KG1 (cell line): ENCODE measurements around the gene HAND2.

ENCODE experiments used
- DNase-seq: peaks from one replicate; lab custom pipeline; 2025; lab: John Stamatoyannopoulos, UW

The HAND2 gene

GRCh38 chr4:173535957-173536356, 5.9 kb upstream of the HAND2 start:
- DNase-seq, result no peak

GRCh38 chr4:173535165-173535902, 5.3 kb upstream of the HAND2 start:
- DNase-seq, result no peak

- no peak for DNase-seq
Measured at GRCh38 chr4:173534434-173534833, 4.4 kb upstream of the HAND2 start.

- DNase-seq, result no peak
Measured at GRCh38 chr4:173532725-173533511, 2.9 kb upstream of the HAND2 start.

DNA sequence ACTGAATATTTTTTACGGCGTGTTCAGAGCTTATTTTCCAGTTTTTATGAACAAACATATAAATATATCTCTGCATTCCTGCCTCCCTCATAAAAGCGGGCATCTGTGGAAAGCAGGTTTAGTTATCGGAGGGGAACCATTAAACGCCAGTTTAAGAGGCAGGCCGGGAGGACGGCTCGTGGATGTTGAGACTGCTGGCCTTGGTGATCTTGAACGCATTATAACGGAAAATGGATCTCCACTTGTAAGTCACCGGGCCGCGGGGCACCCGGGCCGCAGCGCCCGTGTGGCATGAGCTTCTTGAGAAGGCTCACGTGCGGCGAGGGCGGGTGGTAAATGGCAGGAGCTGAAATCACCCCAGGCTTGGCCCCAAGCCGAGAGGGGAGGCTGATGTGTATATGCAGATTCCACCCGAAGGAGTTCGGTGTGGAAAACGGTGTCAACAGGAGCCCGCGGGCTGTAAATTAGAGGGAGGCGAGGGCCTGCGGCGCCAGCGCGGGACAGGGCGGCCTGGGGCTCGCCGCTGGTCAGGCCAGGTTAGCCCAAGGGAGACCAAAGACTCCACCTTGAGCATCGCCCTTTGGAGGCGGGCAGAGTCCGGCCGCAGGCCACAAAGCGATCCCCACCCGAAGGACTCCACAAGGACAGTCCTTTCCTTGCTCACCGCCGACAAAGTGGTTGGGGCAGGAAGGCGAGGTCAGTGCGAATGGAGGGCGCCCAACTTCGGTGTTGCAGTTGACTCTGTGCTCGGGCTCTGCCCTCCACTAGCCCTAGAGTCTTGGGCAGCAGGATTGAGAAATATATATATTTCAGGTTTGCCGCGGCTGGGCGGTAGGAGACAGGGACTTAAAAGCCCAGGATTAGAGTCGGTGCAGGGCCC, 1.3 kb upstream of the HAND2 start:
- no peak for DNase-seq

DNA sequence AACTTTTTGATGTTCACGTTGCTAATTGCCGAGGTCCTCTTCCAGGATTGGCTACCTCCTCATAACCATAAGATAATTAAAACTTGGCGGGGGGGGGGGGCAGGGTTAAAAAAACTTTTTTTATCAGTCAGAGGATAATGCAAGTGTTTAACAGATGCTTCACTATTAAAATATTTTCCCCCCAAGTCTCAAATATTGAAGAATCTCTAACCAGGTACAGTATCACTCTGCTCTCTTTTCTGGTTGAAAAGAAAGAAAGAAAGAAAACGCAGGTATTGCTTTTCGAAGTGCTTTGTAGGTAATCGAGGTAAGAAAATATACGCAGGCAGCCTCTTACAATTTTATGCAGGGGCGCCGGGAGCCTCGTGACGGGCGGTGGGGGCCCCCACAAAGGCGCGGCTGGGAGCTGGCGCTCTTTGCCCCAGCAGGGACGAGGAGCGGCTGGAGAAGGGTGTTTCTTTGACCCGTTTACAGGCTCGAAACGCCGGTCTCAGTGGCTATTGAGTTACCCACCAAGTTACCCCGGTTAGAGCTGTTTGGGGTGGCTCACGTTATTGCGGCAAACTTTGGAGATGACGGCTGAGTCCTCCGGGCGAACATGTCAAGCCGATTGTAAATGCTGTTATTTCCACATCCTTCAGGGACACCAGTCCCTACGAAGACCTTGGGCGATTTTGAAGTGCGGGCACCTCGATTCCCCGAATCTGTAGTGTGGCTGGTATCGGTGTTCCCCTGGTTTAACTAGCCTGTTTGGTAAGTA, 477 bp upstream of the HAND2 start:
- no peak for DNase-seq

GRCh38 chr4:173528378-173529321, 1.4 kb downstream of the HAND2 start:
- no peak for DNase-seq

GRCh38 chr4:173527103-173527891, 2.7 kb downstream of the HAND2 start:
- DNase-seq, result no peak

DNA sequence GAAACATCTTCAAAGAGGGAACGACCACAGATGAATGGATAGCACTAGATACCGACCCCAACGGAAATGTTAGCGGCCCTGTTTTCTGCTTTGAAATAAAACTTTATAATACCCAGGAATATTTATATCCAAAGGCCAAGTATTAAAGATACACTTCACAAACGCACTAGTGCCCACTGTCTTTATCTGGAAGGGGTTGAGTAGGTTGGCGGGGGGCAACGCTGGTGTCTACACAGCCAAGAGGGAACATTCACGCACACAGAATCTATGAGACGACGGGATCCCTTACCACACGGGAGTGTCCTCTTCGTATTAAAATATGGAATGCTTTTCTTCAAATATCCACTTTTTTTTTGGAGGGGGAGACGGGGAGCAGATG, 3.3 kb downstream of the HAND2 start:
- no peak for DNase-seq

- no peak for DNase-seq
Measured at GRCh38 chr4:173526027-173526482, 4.0 kb downstream of the HAND2 start.

DNA sequence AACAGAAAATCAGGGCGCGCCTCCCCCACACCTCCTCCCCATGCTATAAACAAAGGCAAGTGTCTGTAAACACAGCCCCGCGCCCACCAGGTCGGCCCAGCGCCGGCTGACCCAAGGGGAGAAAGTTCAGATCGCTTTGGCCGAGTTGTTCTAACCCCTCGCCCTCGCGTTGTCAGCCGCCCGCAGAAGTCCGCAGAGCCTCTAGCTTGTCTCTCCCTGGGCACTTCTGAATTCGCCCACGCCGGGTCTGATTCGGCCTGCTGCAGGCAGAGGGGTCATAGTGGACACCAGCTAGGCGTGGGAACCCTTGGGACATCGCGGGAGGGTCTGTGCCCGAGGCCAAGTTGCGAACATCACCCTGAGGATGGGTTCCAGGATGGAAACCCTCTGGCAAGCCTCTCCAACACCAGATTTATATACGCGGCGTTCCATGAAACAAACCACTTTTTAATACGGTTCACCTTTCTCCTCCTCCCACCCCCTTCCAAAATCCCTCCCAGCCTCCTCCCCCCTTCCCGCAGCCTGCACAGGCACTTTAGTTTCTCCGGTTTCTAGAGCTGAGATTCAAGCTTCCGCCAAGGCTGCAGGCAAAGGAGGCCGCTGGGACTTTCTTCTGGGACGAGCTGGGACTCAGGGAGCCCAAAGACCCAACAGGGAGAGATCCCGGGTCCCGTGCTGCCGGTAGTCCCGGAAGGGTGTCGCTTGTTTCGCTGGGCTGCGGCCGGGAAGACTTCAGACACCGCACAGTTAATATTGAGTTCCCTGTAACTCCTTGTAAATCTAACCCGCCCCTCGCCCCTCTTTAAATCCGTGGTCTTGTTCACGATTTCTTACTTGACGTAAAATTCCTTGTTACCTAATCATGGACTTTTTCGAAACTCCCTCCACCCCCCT, 4.7 kb downstream of the HAND2 start:
- no peak for DNase-seq

DNA sequence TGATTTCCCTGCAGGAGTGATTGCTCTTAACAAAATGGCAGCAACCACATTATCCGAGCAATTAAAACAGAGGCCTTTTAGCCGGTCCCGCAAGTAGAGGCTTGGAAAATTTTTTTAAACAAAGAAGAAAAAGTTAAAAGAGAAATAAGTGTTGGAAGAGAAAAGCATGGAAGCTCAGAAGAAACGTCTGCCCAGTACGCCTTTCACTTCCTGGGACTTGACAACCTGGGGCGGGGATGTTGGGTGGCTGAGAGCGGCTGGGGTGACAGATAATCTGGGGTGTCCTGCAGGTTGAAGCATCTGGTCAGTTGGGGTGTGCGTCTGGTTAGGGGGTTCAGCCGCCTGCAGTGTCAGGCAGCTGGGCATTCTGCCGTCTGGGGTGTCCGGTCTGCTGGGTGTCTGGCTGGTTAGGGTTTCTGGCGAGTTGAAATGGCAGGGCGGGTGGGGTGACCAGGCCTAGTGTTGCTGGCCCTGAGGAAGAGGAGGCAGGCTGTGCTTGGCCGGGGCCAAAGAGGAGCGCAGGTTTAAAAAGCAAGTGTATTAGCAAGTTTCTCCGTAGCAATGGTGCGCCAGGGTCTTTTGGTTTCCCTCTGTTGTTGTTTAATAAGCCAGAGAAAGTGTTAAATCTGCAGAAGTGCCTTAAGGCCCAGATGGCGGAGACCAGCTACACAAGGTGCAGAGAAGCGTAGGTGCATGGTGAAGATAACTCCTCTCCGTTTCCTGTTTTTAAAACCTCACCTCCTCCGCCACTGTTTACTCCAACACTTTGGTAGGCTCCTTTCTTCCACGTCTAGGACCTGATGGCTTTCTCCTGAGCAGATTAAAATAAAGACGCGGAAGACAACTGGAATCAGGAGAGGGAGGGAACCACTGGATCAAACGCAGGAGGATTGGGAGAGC, 5.6 kb downstream of the HAND2 start:
- DNase-seq, result no peak

- DNase-seq, result no peak
Measured at GRCh38 chr4:173522951-173523395, 7.1 kb downstream of the HAND2 start.

DNA sequence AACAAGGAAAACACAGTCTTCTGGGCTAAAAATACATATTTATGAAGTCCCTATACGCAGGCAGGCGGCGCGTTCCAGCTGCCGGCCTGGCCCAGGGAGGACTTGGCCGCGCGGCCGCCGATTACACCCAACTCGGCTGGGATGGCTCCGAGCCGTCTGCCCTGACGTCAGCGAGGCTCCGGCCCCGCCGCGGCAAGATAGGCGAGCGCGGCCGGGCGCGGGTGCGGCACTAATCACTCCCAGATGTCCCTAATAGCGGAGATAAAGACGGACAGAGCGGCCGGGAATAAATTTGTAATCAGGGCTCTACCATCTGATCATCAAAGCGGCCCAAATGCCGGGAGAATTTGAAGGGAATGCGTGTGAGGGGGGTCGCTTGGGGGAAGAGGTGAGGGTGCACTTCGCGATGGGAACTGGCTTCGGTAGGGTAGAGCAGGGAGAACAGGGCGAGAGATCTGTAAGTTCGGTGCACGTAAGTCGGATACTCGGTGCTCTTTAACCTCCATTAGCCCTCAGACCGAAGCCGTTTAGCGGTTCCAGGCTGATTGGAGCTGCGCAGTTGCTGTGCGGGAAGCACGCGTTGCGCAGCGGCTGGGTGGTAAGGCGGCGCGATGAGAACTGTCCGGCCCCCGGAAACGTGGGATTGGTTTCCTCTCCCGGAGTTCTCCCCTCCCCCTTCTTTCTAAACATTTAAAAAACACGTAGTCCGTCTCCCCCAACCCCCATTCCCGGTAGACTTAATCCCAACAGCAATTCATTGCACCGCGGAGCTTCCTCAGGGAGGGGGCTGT, 7.7 kb downstream of the HAND2 start:
- DNase-seq, result no peak

DNA sequence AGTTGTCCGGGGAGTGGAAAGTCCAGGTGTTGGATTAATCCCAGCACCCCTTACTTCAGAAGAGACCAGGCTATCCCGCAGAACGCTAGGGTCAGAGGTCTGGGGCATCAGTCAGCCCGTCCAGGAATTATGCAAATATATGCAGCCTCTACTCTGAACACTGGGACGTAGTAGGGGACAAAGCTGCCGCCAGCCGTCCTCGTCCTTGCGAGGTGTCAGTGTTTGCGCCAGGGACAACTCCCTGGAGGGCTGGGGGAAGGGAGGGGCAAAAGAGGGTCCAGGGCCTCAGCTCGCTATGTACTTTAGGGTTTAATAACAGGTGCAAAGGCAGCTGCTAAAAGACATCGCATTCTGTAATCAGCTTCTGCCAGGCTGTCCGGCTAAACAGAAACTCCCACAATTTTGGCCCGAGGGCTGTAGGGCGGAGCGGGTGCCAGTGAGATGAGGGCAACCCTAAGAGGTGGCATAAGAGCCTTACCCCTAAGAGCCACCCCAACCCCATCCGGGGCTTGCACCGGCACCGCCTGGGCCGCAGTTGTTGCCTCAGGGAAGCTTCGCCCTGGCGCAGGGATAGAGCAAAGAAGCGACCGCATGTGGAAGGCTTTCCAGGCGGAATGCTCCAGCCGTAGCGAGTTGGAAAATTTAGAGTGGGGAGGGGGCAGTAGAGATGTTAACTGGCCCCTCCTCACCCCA, 8.4 kb downstream of the HAND2 start:
- no peak for DNase-seq

GRCh38 chr4:173520921-173521466, 9.0 kb downstream of the HAND2 start:
- DNase-seq, result no peak
